Stomach smooth muscle (tissue), 2 donors: ENCODE results near the gene MSANTD7.

Experiments
- H3K27ac ChIP-seq: one replicate; pipeline ENCODE4 v1.7.0; 2013; ENCODE audit warnings: mild to moderate bottlenecking, low read length, inconsistent platforms
- H3K27me3 ChIP-seq, 2 donors: one replicate each; pipeline ENCODE4 v1.7.0; 2013; ENCODE audit warnings: low read length in 2 of 2; ENCODE audit not compliant: insufficient read depth in 2 of 2, control insufficient read depth in 1 of 2
- H3K36me3 ChIP-seq, 2 donors: one replicate each; pipeline ENCODE4 v1.7.0; 2013; ENCODE audit warnings: low read length in 2 of 2; ENCODE audit not compliant: control insufficient read depth in 2 of 2, insufficient read depth in 2 of 2
- H3K4me1 ChIP-seq: one replicate; pipeline ENCODE4 v1.7.0; 2013; ENCODE audit warnings: low read length; ENCODE audit not compliant: control insufficient read depth, insufficient read depth
- H3K4me3 ChIP-seq, 2 donors: one replicate each; pipeline ENCODE4 v1.7.0; 2013; ENCODE audit warnings: low read length in 2 of 2
- H3K9ac ChIP-seq, 2 donors: one replicate each; pipeline ENCODE4 v1.7.0; 2013; ENCODE audit warnings: low read length in 2 of 2, mild to moderate bottlenecking in 1 of 2
- H3K9me3 ChIP-seq, 2 donors: one replicate each; pipeline ENCODE4 v1.7.0; 2013; ENCODE audit warnings: low read length in 2 of 2; ENCODE audit not compliant: control insufficient read depth in 2 of 2
- donor health status: healthy.
- donor health status: Pancreatic carcinoma.

Gene MSANTD7

DNA sequence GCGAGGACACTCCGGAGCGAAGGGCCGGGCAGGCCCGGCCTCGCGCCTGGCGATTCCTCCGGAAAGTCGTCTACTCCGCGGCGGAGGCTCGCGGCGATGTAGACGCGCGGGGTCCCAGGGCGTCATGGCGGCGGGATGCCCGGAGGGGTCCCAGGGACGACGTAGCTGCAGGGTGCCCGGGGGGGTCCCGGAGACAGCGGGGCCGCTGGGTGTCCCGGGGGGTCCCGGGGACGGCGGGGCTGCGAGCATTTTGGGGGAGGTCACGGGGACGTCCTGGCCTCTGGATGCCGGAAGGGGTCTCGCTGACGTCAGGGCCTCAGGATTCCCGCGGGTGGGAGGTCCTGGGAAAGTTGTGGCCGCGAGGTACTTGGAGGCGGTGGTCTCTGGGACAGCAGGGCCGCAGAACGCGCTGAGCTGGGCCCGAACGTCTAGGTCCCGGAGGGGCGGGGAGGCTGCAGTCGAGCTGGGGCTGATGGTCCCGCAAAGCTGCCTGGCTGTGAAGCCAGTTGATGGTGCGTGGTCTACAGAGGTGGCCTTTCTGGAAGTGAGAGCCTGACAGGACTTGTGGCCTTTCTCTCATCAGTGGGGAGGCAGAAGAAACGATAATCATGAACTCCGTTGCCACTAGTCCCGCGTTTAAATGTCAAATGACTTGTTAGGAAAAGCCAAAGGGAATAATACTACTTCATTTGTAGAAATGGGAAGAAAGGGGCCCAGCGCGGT, 637 bp downstream of the MSANTD7 start:
- Histone ChIP-seq H3K36me3 (peaks cover 13 to 24% of the 10 kb centered on the region in 2 donors), H3K27ac (peak overlapping the region; percentile 97), H3K4me3 (peak overlapping the region; percentile 78 to 96), H3K27me3 (no peaks in the 10 kb centered on the region), H3K9ac (peak overlapping the region; percentile 88 to 93), H3K9me3 (no peaks in the 10 kb centered on the region), H3K4me1 (peaks cover 19% of the 10 kb centered on the region)

DNA sequence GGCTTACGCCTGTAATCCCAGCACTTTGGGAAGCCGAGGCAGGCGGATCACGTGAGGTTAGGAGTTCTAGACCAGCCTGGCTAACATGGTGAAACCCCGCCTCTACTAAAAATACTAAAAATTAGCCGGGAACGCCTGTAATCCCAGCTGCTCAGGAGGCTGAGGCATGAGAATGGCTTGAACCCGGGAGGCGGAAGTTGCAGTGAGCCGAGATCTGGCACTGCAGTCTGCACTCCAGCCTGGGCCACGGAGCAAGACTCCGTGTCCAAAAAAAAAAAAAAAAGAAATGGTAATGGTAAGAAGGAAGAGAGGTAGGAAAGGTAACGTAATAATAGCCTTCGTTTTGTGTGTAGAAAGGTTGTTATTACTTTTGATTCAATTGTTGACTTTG, 1.2 kb downstream of the MSANTD7 start:
- Histone ChIP-seq H3K36me3 (peaks cover 18 to 28% of the 10 kb centered on the region in 2 donors), H3K27me3 (no peaks in the 10 kb centered on the region), H3K4me1 (peaks cover 19% of the 10 kb centered on the region), H3K9ac (peak overlapping the region; percentile 88 to 93), H3K9me3 (no peaks in the 10 kb centered on the region), H3K4me3 (peak overlapping the region; percentile 78 to 96), H3K27ac (no peak overlapping the region)

DNA sequence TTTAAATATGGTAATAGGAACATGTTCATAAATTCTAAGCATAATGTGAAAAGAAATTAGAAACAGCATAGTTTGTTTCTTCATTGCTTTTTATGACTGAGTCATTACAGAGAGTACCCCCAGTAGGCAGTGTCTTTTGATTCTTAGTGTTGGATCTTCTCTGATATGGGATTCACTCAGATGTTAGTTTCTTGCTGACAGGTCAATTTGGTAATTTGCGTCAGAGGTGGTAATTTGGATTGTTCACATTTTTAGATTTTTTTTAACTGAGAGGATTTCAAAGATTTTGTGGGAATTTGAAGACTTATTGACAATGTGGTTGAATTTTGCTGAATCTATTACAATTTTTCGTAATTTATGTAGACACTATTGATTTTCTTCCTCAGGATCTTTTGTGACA, 2.1 kb downstream of the MSANTD7 start:
- no peak overlapping the region for H3K9ac ChIP-seq
- H3K4me1 ChIP-seq = peaks cover 19% of the 10 kb centered on the region
- H3K27ac ChIP-seq = no peak overlapping the region
- H3K36me3 ChIP-seq = peaks cover 18 to 31% of the 10 kb centered on the region in 2 donors
- no peak overlapping the region for H3K4me3 ChIP-seq
- no peaks in the 10 kb centered on the region for H3K27me3 ChIP-seq
- no peaks in the 10 kb centered on the region for H3K9me3 ChIP-seq

DNA sequence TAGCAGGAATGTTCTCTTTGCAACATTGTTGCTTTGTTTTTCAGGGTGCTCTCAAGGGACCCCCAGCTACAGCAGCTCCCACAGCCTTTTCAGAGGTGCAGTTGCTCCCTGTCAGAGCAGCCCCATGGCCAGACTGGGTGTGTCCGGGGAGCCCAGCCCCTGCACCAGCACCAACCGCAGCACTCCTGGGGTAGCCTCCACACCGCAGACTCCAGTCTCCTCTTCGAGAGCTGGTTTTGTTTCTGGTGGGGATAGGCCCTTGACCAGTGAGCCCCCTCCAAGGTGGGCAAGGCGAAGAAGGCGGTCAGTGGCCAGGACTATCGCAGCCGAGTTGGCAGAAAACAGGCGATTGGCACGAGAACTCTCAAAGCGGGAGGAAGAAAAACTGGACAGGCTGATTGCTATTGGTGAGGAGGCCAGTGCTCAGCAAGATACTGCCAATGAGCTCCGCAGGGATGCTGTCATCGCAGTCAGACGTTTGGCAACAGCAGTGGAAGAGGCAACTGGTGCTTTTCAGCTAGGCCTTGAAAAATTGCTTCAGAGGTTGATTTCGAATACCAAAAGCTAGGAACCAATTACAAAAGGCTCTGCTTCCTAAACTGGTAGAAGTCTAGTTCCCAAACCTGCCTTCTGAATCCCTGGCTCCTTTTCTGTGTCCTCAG, 5.4 kb downstream of the MSANTD7 start:
- Histone ChIP-seq H3K9ac (no peak overlapping the region), H3K27me3 (no peaks in the 10 kb centered on the region), H3K9me3 (no peaks in the 10 kb centered on the region), H3K27ac (no peak overlapping the region), H3K36me3 (peaks cover 18 to 31% of the 10 kb centered on the region in 2 donors), H3K4me3 (no peak overlapping the region), H3K4me1 (peaks cover 7% of the 10 kb centered on the region)

DNA sequence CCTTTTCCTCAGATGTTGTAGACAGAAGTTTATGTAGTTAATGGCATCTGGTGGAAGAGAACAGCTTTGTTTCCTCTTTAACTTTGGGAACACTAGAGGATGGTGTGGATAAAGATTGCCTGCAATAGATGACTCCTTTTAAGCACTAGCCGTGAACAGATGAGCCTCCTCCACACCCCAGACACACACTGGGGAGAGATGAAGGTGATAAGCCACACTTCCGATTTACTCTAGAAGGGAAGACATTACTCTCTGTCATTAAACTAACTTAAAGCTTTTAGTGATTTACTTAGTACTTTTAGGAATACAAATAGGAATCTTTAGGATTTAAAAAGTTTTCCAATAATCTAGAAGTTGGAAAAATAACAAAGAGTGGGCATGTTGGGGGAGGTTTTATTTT, 6.8 kb downstream of the MSANTD7 start:
- no peaks in the 10 kb centered on the region for H3K9me3 ChIP-seq
- peaks cover 21 to 31% of the 10 kb centered on the region in 2 donors for H3K36me3 ChIP-seq
- H3K27ac ChIP-seq = no peak overlapping the region
- H3K4me3 ChIP-seq = no peak overlapping the region
- H3K9ac ChIP-seq = no peak overlapping the region
- H3K4me1 ChIP-seq = no peaks in the 10 kb centered on the region
- H3K27me3 ChIP-seq = no peaks in the 10 kb centered on the region

DNA sequence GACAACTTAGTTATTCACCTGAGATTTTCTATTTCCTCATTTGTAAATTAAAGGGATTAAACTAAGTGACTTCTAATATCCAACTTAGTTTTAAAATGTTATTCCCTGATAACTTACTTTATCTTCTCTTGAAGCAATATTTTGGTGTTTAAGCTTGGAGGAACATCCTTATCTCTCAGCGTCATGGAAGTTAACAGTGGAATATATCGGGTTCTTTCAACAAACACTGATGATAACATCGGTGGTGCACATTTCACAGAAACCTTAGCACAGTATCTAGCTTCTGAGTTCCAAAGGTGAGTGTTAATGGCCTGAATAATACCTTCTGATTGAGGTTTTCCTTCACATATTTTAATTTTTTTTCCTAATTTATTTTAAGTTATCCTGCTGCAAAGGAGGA, 14.1 kb downstream of the MSANTD7 start:
- no peaks in the 10 kb centered on the region for H3K4me1 ChIP-seq
- H3K4me3 ChIP-seq = no peak overlapping the region
- no peaks in the 10 kb centered on the region for H3K9me3 ChIP-seq
- H3K27me3 ChIP-seq = no peaks in the 10 kb centered on the region
- peaks cover 5 to 11% of the 10 kb centered on the region in 2 donors for H3K36me3 ChIP-seq
- H3K27ac ChIP-seq = no peak overlapping the region
- H3K9ac ChIP-seq = no peak overlapping the region

DNA sequence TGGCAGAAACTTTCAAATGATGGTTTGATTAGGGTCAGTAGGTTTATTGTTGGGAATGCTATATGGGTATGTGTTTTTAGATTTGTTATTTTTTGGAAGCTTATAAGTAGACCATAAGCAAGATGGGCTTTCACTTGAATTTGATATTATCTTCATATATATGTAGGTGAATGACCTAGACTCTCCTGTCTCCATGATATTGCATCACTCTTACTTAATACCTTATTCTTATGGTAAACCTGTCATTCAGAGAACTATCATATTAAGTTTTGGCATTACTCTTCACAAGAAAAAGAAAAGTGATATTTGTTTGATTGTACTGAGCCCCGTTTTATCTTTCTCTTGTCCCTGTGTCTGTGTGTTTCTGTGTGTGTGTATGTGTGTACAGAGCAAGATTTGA, 17.3 kb downstream of the MSANTD7 start:
- H3K4me3 ChIP-seq = no peak overlapping the region
- H3K36me3 ChIP-seq = peaks cover 8 to 15% of the 10 kb centered on the region in 2 donors
- H3K27ac ChIP-seq = no peak overlapping the region
- no peak overlapping the region for H3K9ac ChIP-seq
- H3K27me3 ChIP-seq = no peaks in the 10 kb centered on the region
- H3K9me3 ChIP-seq = no peaks in the 10 kb centered on the region
- no peaks in the 10 kb centered on the region for H3K4me1 ChIP-seq

DNA sequence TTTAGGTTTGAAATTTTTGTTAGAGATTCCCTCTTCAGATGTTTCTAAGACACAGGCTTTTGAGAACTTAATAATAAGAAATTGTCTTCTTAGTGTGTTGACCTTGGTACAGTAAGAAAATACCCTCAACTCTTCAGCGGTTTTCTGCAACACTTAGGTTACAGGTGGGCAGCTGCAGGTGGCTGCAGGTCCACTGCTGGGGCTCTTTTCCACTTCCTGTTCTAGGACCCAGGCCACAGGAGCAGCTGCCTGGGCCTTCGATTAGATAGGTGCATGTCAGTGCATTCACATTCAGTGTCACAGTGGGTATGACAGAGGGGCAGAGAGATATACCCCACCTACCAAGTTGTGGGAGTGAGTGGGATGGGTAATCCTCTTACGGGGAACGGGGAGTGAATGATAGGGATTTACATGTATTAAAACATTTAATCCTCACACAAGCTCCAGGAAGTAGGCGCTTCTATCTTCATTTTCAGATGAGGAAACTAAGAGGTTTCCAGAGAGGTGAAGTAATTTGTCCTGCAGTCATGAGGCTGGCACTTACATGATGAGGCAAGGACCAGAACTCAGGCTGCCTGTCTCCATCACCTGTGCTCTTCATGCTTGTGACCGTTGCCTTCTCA, 20.3 kb downstream of the MSANTD7 start:
- Histone ChIP-seq H3K4me3 (no peak overlapping the region), H3K27ac (no peak overlapping the region)

DNA sequence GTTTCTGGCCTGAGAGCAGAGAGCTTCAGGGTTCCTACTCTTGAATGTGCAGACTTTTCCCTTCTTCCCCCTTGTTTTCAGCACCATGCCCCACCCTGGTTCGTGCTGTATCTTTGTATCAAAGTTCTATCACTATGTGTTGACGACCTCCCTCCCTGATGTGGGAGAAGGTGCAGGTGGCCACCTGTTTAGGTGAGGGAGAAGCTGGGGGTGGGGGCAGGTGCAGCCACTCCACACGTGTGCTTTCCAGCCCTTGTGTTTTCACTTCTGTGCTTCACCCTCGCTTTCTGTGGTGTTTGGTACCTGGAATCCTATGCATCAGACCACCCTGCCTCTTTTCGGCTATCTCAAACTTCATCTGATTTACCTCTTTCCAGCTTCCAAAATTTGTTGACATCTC, 20.9 kb downstream of the MSANTD7 start:
- H3K9me3 ChIP-seq = no peaks in the 10 kb centered on the region
- no peak overlapping the region for H3K9ac ChIP-seq
- H3K4me1 ChIP-seq = no peaks in the 10 kb centered on the region
- H3K27me3 ChIP-seq = no peaks in the 10 kb centered on the region
- H3K36me3 ChIP-seq = peaks cover 13 to 15% of the 10 kb centered on the region in 2 donors
- H3K4me3 ChIP-seq = no peak overlapping the region
- no peak overlapping the region for H3K27ac ChIP-seq

More for the DNA sequence above, 20.3 kb downstream of the MSANTD7 start:
- H3K36me3 ChIP-seq = peaks cover 13 to 15% of the 10 kb centered on the region in 2 donors
- H3K27me3 ChIP-seq = no peaks in the 10 kb centered on the region
- no peak overlapping the region for H3K9ac ChIP-seq
- H3K9me3 ChIP-seq = no peaks in the 10 kb centered on the region
- H3K4me1 ChIP-seq = no peaks in the 10 kb centered on the region

DNA sequence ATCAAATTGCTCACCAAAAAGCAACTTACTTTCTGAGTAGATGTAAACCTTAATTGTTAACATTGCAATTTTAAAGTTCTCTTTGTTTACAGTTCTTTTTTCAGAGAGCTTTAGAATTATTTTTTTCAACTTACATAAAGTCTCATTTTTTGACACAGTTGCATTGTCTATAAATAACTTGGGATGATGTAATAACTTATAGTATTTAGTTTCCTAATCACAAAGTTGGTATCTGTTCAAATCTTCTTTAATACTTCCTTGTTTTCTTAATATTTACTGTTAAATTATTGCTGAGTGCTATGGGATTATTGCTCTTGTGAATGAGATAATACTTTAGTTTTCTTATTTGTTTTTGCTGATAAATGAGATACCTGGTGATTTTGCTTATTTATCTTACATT, 21.7 kb downstream of the MSANTD7 start:
- Histone ChIP-seq H3K9ac (no peak overlapping the region), H3K9me3 (no peaks in the 10 kb centered on the region), H3K27me3 (no peaks in the 10 kb centered on the region), H3K27ac (no peak overlapping the region), H3K36me3 (peaks cover 13 to 15% of the 10 kb centered on the region in 2 donors), H3K4me3 (no peak overlapping the region), H3K4me1 (no peaks in the 10 kb centered on the region)

DNA sequence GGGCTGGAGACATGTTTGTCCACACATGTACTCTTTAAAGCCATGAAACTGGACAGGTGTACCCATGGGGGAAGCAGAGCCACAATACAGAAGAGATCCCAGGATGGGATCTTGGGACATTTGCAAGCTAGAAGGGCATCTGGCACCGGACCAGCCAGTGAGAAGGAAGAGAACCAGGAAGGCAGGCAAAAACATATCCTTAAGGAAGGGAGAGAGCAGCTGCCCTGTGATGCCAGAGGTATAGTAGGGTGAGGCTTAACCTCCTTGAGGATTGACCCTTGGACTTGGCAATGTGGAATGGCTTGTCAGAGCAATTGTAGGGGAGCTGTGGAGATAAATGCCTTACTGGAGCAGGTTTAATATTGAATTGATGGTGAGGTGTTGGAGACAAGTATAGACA, 22.7 kb downstream of the MSANTD7 start:
- H3K9ac ChIP-seq = no peak overlapping the region
- no peaks in the 10 kb centered on the region for H3K9me3 ChIP-seq
- no peaks in the 10 kb centered on the region for H3K27me3 ChIP-seq
- H3K4me1 ChIP-seq = no peaks in the 10 kb centered on the region
- no peak overlapping the region for H3K4me3 ChIP-seq
- H3K36me3 ChIP-seq = peaks cover 13 to 15% of the 10 kb centered on the region in 2 donors
- H3K27ac ChIP-seq = no peak overlapping the region
